GM19035 (cell line): ENCODE measurements around the gene TTC28.
"Not testable (repeated sequence)": the region's sequence is repeated elsewhere in the genome, so short reads cannot be mapped to it uniquely, and the experiment has no call there.

ENCODE experiments used
- ATAC-seq: cut with Tn5 transposase; IDR thresholded peaks from one replicate; pipeline ENCODE4 v1.9.1; 2021; ENCODE audit not compliant: unreplicated experiment

Gene TTC28

GRCh38 chr22:28207281-28208030, 472.2 kb downstream of the TTC28 start:
- no peak for ATAC-seq

DNA sequence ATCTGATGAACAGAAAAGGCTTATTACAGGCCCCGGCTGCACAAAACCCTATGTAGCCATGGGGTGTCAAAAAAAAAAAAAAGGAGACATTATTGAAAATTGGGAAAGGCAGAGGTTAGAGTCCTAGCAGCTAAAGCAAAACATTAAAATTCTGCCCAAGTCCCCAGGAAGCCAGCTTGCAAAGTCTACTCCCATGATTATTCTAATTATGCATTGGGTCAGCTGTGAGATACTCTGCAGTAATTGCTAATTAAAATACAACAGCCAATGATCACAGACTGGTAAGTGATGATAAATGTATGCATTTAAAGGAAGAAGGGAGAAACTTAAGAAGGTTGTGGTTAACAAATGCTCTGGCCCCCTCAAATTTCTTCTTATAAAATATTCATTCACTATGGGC, 473.7 kb downstream of the TTC28 start:
- ATAC-seq: no peak

DNA sequence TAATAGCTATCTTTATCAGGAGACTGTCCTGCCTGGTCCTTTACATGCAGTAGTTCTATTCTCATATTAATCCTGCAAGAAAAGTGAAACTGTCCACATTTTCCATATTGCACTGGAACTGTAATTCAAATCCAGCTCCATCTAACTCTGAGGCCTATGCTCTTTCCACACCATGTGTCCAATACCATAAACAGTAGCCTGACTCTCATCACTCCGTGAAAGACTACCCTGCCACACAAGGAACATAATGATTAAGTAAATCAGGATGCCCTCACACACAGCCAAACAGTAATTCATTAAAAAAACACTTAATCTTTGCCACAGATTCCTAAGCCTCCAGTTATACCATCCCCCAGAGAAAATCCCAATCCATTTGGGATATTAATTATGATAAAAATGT, 475.3 kb downstream of the TTC28 start:
- no peak for ATAC-seq

DNA sequence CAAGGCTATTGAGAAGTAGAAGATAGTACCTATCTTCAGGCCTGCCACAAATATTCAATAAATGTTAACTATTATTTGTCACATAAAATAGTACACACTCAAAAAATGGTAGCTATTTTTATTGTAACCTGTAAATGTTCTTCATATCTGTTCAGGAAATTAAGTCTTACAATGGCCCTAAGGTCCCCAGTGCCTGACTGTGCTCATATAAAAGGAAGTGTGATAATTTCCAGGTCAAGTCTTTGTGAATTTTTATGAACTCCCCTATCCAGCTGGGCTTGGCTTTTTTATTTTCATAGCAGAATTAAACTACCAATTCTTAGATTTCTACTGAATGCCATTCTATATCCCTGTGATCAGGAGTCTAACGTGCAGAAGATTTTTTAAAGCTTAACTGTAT, 476.4 kb downstream of the TTC28 start:
- ATAC-seq: no peak

- no peak for ATAC-seq
Measured at GRCh38 chr22:28198692-28199091, 480.9 kb downstream of the TTC28 start.

DNA sequence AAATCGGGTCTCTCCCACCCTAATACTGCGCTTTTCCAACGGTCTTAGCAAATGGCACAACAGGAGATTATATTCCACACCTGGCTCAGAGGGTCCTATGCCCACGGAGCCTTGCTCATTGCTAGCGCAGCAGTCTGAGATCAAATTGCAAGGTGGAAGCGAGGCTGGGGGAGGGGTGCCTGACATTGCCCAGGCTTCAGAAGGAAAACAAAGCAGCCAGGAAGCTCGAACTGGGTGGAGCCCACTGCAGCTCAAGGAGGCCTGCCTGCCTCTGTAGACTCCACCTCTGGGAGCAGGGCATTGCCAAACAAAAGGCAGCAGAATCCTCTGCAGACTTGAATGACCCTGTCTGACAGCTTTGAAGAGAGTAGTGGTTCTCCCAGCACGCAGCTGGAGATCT, 488.1 kb downstream of the TTC28 start:
- not testable (repeated sequence) for ATAC-seq

DNA sequence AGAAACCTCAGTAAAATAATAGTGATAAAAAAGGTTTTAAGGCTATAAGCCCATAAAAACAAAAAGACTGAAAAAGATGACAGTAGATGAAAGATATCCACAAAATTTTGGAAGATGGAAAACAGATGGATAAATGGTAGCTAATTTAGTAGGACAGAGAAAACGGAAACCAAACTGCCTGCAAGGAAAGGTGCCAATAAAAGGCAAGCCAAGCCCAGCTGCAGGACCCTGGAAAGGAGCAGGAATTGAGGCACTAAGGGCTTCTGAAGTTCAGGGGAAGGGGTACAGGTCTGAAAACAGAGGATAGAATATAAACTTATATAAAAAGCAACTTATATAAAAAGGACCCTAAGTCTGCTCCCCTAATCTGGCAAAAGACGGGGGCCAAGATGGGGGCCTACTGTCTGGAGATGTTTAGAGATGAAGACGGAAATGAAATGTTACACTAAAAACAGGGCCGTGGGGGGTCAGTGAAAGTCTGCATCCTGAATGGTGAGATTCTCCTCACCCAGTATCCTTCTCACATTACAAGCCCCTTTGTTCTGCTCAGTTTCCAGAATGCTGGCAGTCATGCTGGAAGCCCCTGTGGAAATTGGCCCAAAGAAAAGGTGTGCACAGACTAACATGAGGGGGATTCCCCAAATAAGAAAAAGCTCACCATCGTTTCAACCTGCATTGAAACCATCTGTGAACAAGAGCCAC, 491.3 kb downstream of the TTC28 start:
- no peak for ATAC-seq

- ATAC-seq: no peak
Measured at GRCh38 chr22:28187612-28188011, 492.0 kb downstream of the TTC28 start.

DNA sequence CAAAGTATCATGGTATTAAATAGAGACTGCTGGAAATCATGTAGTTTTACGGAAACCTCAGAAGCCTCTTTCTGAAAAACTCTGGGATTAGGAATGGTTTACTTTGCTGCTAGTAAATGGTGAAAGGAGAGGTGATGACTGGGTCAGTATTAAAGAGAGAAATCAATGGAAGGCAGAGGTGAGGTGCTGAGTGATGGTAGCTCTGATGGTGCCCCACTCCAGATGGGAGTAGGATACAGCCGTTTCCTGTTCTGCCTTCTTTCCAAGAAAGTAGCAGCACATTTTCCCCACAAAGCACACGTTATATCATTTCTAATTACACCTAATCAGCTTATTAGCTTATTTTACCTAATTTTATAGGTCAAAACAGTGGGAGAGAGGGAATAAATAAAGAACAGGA, 493.0 kb downstream of the TTC28 start:
- no peak for ATAC-seq

DNA sequence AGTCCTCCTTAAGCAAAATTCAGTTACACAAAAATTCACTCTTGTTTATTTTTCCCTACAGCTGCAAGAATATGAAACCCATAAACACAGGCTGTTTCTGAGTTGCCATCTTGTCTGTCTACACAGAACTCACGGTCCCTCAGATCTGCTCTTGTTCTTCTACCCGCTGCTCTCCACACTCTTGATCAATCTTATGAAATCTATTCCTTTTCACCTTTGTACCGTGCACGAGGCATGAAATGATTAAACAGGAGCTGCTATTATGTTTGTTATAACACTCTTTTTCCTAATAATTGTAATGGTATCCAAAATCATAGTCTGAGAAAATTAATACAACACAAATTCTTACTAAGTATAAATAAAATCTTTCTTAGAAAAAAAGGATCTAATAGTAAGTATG, 494.5 kb downstream of the TTC28 start:
- no peak for ATAC-seq

DNA sequence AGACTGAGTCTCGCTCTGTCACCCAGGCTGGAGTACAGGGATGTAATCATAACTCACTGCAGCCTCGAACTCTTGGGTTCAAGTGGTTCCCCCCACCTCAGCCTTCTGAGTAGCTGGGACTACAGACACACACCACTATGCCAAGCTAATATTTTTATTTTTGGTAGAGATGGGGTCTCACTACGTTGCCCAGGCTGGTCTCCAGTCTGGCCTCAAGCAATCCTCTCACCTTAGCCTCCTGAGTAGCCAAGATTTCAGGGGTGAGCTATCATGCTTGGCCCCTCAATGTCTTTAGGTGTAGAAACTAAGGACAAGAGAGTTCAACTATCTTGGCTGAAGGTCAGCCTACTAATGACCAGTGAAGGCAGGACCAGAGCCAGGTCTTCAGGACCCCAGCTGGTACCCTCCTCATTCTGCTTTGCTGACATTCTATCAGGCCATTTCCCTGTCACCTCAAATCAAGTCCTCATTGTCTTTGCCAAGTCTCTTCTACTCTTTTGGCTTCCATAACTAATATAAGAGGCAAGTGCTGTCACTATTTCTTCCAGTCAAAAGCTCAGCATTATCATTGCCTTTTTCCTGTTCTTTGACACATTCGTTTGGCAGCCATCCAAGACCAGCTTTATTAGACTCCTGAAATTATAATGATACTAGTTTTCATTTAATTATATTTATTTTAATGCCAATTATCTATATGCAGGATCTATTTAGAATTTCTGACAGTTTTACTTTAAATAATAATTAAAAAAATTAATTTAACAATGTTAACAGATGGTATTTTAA, 496.4 kb downstream of the TTC28 start:
- ATAC-seq: no peak

DNA sequence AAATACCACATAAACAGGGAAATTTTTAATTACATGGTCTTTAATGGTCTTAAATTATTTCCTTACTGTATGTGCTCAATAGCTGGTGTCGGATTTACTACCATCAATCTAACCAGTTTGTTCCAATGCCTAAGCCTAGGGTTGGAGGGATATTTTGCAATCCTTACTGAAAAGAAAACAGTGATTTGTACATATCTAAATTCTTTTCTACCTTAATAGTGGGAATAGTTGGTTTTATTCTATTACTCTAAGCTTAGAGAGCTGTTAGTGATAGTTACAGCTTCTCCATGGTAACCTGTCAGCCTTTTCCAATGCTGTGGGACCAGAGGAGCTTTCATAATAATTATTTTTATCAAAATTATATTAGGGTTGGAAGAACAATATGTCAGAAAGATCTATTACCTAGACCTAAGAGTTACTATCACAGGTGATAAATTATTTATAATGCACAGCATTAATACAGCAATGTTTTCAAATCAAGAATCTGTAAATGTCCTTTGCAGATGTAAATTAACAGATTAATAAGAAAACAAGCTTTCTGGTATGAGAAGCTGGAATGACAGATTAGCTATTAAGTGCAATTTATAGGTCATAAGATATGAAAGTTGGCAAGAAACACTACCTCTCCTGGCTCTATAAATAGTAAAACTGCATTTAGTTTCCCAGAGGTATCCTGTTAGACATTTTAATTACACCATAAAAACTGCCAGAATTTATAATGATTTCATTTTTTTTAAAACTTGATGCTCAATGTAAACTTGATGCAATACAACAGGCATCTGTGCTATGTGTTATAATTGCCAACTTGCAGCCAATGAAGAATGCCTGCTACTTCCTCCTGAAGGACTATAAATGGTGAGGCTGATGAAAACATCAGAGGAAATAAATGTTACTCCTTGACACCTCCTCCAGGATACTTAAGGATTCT, 498.6 kb downstream of the TTC28 start:
- ATAC-seq: no peak

- ATAC-seq: no peak
Measured at GRCh38 chr22:28179392-28179791, 500.2 kb downstream of the TTC28 start.

GRCh38 chr22:28175730-28176492, 503.7 kb downstream of the TTC28 start:
- no peak for ATAC-seq

GRCh38 chr22:28174509-28174908, 505.1 kb downstream of the TTC28 start:
- no peak for ATAC-seq

GRCh38 chr22:28172892-28173670, 506.6 kb downstream of the TTC28 start:
- no peak for ATAC-seq

DNA sequence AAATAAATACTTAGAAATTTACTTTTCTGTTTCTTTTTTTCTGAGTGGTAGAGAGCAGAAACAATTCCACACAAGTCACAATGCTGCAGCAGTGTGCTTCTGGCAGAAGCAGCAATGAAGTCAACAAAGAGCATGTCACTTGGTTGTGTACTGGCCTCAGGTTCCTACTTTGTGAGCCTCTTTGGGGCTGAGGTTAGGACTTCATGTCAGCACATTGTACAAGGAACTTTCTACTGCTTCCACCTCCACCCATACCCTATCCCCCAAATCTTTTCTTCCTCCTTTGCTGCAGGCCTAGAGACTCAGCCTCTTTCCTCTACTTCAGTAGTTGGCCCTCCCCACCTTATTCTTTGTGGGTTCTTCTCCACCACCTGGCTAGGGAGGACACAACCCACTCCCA, 507.9 kb downstream of the TTC28 start:
- no peak for ATAC-seq

GRCh38 chr22:28171115-28171514, 508.5 kb downstream of the TTC28 start:
- ATAC-seq: no peak

- not testable (repeated sequence) for ATAC-seq
Measured at GRCh38 chr22:28169314-28169713, 510.3 kb downstream of the TTC28 start.
